ENCODE measurements around the gene PCDH9. TPM values are rescaled to one million over a fixed set of nuclear protein-coding genes. Genes with fewer than 3 reads are reported as not detected.

The PCDH9 gene
- total RNA-seq, 2 donors from 2014 or later, result 0.95 to 1.8 TPM

GRCh38 chr13:67193979-67194378 is 36.2 kb downstream of the PCDH9 start:
- H3K9me3 ChIP-seq (ENCODE audit: control insufficient read depth, low read length), result no peaks in the 10 kb centered on the region
- H3K36me3 ChIP-seq (ENCODE audit: control insufficient read depth, insufficient read depth, low read length), result no peaks in the 10 kb centered on the region
- no peak overlapping the region for H3K9ac ChIP-seq (ENCODE audit: extremely low read depth, low read length, poor library complexity, severe bottlenecking)
- no peak overlapping the region for H3K27ac ChIP-seq (ENCODE audit: low read depth, low read length)
- no peak overlapping the region for H3K4me3 ChIP-seq (ENCODE audit: low read length)
- H3K27me3 ChIP-seq (ENCODE audit: control insufficient read depth, insufficient read depth, low read length, poor library complexity, severe bottlenecking), result no peaks in the 10 kb centered on the region
- Mint-ChIP-seq H3K27me3 (ENCODE audit: insufficient read depth) (peaks cover 6% of the 10 kb centered on the region), H3K9me3 (no peaks in the 10 kb centered on the region), H3K27ac (no peak overlapping the region), H3K4me1 (peaks cover 7% of the 10 kb centered on the region), H3K36me3 (ENCODE audit: low read depth) (no peaks in the 10 kb centered on the region), H3K4me3 (no peak overlapping the region)
- no peak for DNase-seq
- TF ChIP-seq, protein P1, sequence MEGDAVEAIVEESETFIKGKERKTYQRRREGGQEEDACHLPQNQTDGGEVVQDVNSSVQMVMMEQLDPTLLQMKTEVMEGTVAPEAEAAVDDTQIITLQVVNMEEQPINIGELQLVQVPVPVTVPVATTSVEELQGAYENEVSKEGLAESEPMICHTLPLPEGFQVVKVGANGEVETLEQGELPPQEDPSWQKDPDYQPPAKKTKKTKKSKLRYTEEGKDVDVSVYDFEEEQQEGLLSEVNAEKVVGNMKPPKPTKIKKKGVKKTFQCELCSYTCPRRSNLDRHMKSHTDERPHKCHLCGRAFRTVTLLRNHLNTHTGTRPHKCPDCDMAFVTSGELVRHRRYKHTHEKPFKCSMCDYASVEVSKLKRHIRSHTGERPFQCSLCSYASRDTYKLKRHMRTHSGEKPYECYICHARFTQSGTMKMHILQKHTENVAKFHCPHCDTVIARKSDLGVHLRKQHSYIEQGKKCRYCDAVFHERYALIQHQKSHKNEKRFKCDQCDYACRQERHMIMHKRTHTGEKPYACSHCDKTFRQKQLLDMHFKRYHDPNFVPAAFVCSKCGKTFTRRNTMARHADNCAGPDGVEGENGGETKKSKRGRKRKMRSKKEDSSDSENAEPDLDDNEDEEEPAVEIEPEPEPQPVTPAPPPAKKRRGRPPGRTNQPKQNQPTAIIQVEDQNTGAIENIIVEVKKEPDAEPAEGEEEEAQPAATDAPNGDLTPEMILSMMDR (conservative IDR thresholded peaks at IDR 0.05), result no peak
- peaks cover 2% of the 10 kb centered on the region for H3K4me1 ChIP-seq (ENCODE audit: control insufficient read depth, insufficient read depth, low read length)

DNA sequence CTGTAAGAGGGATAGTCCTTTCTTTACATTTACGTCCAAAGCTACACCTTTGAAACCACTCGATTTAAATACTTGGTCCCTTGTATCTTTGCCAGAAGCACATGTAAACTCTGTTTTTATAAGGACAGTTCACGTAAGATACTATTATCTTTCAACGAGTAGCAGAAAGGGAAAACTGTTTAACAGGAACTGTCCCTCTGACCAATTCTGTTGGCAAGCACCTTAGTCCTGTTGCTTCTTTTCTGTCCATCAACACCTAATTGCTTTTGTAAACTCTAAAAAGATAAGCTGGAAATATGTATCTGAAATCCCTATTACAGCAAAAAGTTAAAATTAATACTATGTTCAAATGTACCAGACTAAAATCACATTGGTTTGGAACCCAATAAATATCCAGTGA is 37.4 kb downstream of the PCDH9 start:
- Mint-ChIP-seq H3K9me3 (no peaks in the 10 kb centered on the region), H3K36me3 (ENCODE audit: low read depth) (no peaks in the 10 kb centered on the region), H3K27me3 (ENCODE audit: insufficient read depth) (peaks cover 6% of the 10 kb centered on the region), H3K4me3 (no peak overlapping the region), H3K4me1 (peaks cover 7% of the 10 kb centered on the region), H3K27ac (no peak overlapping the region)
- Histone ChIP-seq H3K9me3 (ENCODE audit: control insufficient read depth, low read length) (no peaks in the 10 kb centered on the region), H3K36me3 (ENCODE audit: control insufficient read depth, insufficient read depth, low read length) (no peaks in the 10 kb centered on the region), H3K27me3 (ENCODE audit: control insufficient read depth, insufficient read depth, low read length, poor library complexity, severe bottlenecking) (no peaks in the 10 kb centered on the region), H3K4me1 (ENCODE audit: control insufficient read depth, insufficient read depth, low read length) (peaks cover 2% of the 10 kb centered on the region), H3K9ac (ENCODE audit: extremely low read depth, low read length, poor library complexity, severe bottlenecking) (no peak overlapping the region), H3K27ac (ENCODE audit: low read depth, low read length) (no peak overlapping the region), H3K4me3 (ENCODE audit: low read length) (no peak overlapping the region)
- no peak for DNase-seq
- 86 to 100% methylated on average over 3 to 4 of the region's 4 CpGs for WGBS, 2 experiments (ENCODE audit: insufficient coverage in 1 of 2, insufficient read length in 1 of 2)
- TF ChIP-seq, protein P1 (conservative IDR thresholded peaks at IDR 0.05), result no peak

DNA sequence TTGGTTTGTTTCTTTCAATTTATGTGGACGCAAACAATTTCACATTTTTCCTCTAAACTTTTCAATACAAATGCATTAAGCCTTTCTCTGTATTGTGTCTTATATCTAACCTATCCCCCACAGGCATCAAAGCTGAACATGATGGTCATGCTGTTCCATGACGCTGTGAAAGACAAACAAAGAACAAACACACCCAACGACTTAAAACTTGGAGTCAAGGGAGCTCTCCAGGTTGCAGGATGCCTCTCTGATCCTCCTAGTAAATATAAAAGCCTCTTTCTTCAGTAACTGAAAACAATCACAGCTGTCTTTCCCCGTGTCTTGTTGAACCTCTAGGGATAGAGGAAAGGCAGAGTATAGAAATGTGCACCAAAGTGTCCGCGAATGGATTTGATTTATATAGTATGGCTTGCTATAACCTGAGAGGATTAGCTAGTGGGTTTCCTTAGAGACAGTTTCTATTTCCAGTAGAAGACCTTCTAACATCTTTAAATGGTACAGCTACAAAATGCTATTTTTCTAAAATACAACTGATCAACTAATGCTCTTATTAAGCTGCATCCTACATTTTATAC is 43.1 kb downstream of the PCDH9 start:
- Histone ChIP-seq H3K36me3 (ENCODE audit: control insufficient read depth, insufficient read depth, low read length) (no peaks in the 10 kb centered on the region), H3K4me1 (ENCODE audit: control insufficient read depth, insufficient read depth, low read length) (peaks cover 5% of the 10 kb centered on the region), H3K4me3 (ENCODE audit: low read length) (no peak overlapping the region), H3K27ac (ENCODE audit: low read depth, low read length) (no peak overlapping the region), H3K27me3 (ENCODE audit: control insufficient read depth, insufficient read depth, low read length, poor library complexity, severe bottlenecking) (no peaks in the 10 kb centered on the region), H3K9me3 (ENCODE audit: control insufficient read depth, low read length) (no peaks in the 10 kb centered on the region), H3K9ac (ENCODE audit: extremely low read depth, low read length, poor library complexity, severe bottlenecking) (no peak overlapping the region)
- Mint-ChIP-seq H3K4me1 (peaks cover 11% of the 10 kb centered on the region), H3K27me3 (ENCODE audit: insufficient read depth) (no peaks in the 10 kb centered on the region), H3K4me3 (no peak overlapping the region), H3K27ac (no peak overlapping the region), H3K36me3 (ENCODE audit: low read depth) (no peaks in the 10 kb centered on the region), H3K9me3 (no peaks in the 10 kb centered on the region)
- DNase-seq, result peak; percentile 50
- TF ChIP-seq, protein P1 (conservative IDR thresholded peaks at IDR 0.05), result no peak
- WGBS, 2 experiments (ENCODE audit: insufficient coverage in 1 of 2, insufficient read length in 1 of 2), result 27 to 59% methylated on average over 3 to 6 of the region's 6 CpGs
